Choroid plexus epithelial cell (primary cell): Measurements from ENCODE around the gene RASGRF1.

Experiments used
- DNase-seq: peaks from one replicate; pipeline ENCODE4 v3.0.0-alpha.2; 2010; ENCODE audit warnings: low read depth
- H3K4me3 ChIP-seq: 2 replicates; pipeline ENCODE4 v1.5.1; 2011; ENCODE audit warnings: low read depth, mild to moderate bottlenecking, control low read depth, low read length, moderate library complexity
- CTCF ChIP-seq: conservative IDR thresholded peaks from 2 replicates; pipeline ENCODE4 v1.5.1; 2011; ENCODE audit warnings: low read depth, mild to moderate bottlenecking, control low read depth, inconsistent platforms, low read length, moderate library complexity

The RASGRF1 gene

GRCh38 chr15:79064496-79064895, 26.1 kb downstream of the RASGRF1 start:
- TF ChIP-seq CTCF = no peak
- no peak for DNase-seq

GRCh38 chr15:79060175-79060574, 30.4 kb downstream of the RASGRF1 start:
- H3K4me3 ChIP-seq = no peak overlapping the region
- DNase-seq = no peak
- TF ChIP-seq CTCF = no peak

More at GRCh38 chr15:79064496-79064895, 26.1 kb downstream of the RASGRF1 start:
- no peak overlapping the region for H3K4me3 ChIP-seq

DNA sequence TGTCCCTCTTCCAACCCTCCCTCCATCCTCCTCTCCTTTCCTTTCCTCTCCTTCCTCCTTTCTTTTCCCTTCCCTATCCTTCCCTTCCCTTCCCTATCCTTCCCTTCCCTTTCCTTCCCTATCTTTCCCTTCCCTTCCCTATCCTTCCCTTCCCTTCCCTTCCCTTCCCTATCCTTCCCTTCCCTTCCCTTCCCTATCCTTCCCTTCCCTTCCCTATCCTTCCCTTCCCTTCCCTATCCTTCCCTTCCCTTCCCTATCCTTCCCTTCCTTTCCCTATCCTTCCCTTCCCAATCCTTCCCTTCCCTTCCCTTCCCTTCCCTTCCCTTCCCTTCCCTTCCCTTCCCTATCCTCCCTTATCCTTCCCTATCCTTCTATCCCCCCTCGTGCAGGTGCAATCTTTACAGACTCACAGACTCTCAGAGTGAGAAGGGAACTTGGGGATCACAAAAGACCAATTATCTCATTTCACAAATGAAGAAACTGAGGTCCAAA, 31.5 kb downstream of the RASGRF1 start:
- DNase-seq = no peak
- TF ChIP-seq CTCF = no peak
- no peak overlapping the region for H3K4me3 ChIP-seq

DNA sequence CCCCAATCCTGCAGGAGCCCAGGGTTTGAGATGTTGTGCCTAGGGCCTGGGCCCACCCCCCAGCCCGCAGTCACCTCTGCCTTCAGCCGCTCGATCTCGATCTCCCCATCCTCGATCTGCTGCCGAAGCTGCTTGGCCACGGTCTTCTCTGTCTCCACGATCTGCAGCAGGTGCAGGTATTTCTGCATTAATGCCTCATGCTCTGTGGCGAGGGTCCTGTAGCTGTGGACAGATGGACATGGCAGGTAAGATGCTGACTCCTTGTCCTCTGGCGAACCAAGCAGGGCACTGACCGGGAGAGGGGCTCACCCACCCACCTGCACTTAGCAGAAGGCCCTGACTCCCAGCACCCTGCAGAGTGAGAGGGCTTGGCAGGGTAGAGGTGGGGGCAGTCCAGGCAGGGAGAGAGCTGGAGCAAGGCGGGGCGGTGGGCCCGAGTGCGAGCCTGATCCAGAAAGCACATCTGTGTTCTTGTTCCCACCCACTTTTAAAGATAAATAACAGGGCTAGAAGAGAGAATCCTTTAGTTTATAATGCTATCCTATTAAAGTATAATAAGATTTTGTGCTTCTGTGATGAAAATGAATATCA, 32.2 kb downstream of the RASGRF1 start:
- TF ChIP-seq CTCF = no peak
- no peak overlapping the region for H3K4me3 ChIP-seq
- DNase-seq = no peak

- H3K4me3 ChIP-seq = no peak overlapping the region
- no peak for TF ChIP-seq CTCF
- DNase-seq = no peak
Observed at GRCh38 chr15:79057050-79057449, 33.5 kb downstream of the RASGRF1 start.

GRCh38 chr15:79054350-79054749, 36.2 kb downstream of the RASGRF1 start:
- no peak for DNase-seq
- no peak for TF ChIP-seq CTCF
- H3K4me3 ChIP-seq = no peak overlapping the region

DNA sequence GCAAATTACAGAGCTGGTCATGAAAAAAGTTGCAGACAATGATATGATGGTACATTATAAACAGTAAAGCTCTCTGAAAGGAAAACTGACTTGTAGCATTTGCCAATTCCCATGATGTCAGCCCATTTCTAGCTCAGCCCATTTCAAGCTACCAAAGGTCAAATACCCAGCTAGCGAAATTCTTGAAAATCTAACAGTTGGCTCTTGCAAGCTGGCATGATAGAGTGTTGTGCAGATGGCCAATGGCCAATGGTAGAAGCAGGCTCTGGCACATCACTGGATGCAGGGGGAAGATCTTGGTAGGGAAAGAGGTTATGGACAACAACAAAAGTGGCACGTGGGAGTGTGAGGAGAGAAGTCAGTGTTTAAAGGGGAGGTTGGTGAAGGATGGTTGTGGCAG, 36.7 kb downstream of the RASGRF1 start:
- DNase-seq = no peak
- H3K4me3 ChIP-seq = no peak overlapping the region
- no peak for TF ChIP-seq CTCF
